Peyer's patch (tissue), 4 donors: ENCODE results near the gene USH2A.

Source experiments
- CTCF ChIP-seq, 6 experiments: fragments of 450-650 bp in 4 of 6; fragments of 200-600 bp in 2 of 6; sonication (generic) in 1 of 6; IDR thresholded peaks; one replicate each; pipeline ENCODE4 v1.5.1; 2017 to 2019; ENCODE audit warnings: antibody characterized with exemption in 6 of 6, mild to moderate bottlenecking in 3 of 6, moderate library complexity in 1 of 6
- POLR2A ChIP-seq, 2 donors: fragments of 450-650 bp; IDR thresholded peaks; one replicate each; pipeline ENCODE4 v1.5.1; 2017; ENCODE audit warnings: antibody characterized with exemption in 2 of 2, mild to moderate bottlenecking in 2 of 2, moderate library complexity in 2 of 2

GRCh38 chr1:215844266-215844665, 579.0 kb downstream of the USH2A start:
- TF ChIP-seq POLR2A (IDR thresholded peaks at IDR 0.05): no peak
- no peak for TF ChIP-seq CTCF (IDR thresholded peaks at IDR 0.05)
